ENCODE measurements around the gene TDP2.

TDP2 gene

GRCh38 chr6:24600903-24601302 is 65.8 kb downstream of the TDP2 start:
- peak; percentile 24; the same call in 1 of the 2 replicates for TF ChIP-seq CTCF (IDR thresholded peaks at IDR 0.05; ENCODE audit: control insufficient read depth, extremely low read depth, insufficient read depth)
- no peak for DNase-seq (ENCODE audit: low read depth)
- H3K4me3 ChIP-seq (ENCODE audit: low read depth, low read length) = no peak overlapping the region
